Caco-2 (cell line): ENCODE data around the gene C16orf95. TPM values are rescaled to one million over a fixed set of nuclear protein-coding genes. Genes with fewer than 3 reads are reported as not detected.

ENCODE experiments used
- BruUV-seq: library from RNA; stranded (reverse); fragments of 400-500 nt; replicated peaks from 2 replicates; lab custom pipeline; 2021; lab: Mats Ljungman, UMichigan
- CTCF ChIA-PET: fragments of 300-600 bp; sonication (Branson Sonifier 250); formaldehyde crosslinking; loops from one replicate; lab custom pipeline; 2022; ENCODE audit warnings: antibody characterized with exemption; lab: Charles Lee
- POLR2A ChIA-PET: fragments of 300-600 bp; sonication (Branson Sonifier 250); formaldehyde crosslinking; loops from one replicate; lab custom pipeline; 2022; ENCODE audit warnings: antibody characterized with exemption; lab: Charles Lee
- DNase-seq, 2 experiments: peaks; one replicate each; pipeline versions ENCODE4 v3.0.0 to v3.0.0-alpha.2; 2020 to 2022
- H3K27me3 ChIP-seq: replicated peaks from 2 replicates; pipeline ENCODE4 v1.6.0; 2011; ENCODE audit warnings: low read length; ENCODE audit not compliant: control insufficient read depth, insufficient read depth
- H3K36me3 ChIP-seq: 2 replicates; pipeline ENCODE4 v1.5.1; 2011; ENCODE audit warnings: low read length; ENCODE audit not compliant: control insufficient read depth, insufficient read depth
- H3K4me1 ChIP-seq: fragments of 250-450 bp; sonication (Bioruptor Pico); 2 replicates; pipeline ENCODE4 v1.5.1; 2020; ENCODE audit warnings: mild to moderate bottlenecking
- H3K4me3 ChIP-seq: 2 replicates; pipeline ENCODE4 v1.5.1; 2011; ENCODE audit warnings: low read depth, mild to moderate bottlenecking, control low read depth, low read length
- H3K9me3 ChIP-seq: fragments of 250-450 bp; sonication (Bioruptor Pico); 2 replicates; pipeline ENCODE4 v1.5.1; 2020; ENCODE audit warnings: mild to moderate bottlenecking, moderate library complexity
- H3K27ac Mint-ChIP-seq: one replicate; pipeline ENCODE4 v1.8.0; 2022; ENCODE audit warnings: mixed read lengths; ENCODE audit not compliant: unreplicated experiment
- H3K27me3 Mint-ChIP-seq: one replicate; pipeline ENCODE4 v1.8.0; 2022; ENCODE audit warnings: mixed read lengths; ENCODE audit not compliant: insufficient read depth, unreplicated experiment
- H3K36me3 Mint-ChIP-seq: one replicate; pipeline ENCODE4 v1.8.0; 2022; ENCODE audit warnings: mild to moderate bottlenecking, mixed read lengths; ENCODE audit not compliant: insufficient read depth, unreplicated experiment
- H3K4me1 Mint-ChIP-seq: one replicate; pipeline ENCODE4 v1.8.0; 2022; ENCODE audit warnings: low read depth, mixed read lengths; ENCODE audit not compliant: unreplicated experiment
- H3K4me3 Mint-ChIP-seq: one replicate; pipeline ENCODE4 v1.8.0; 2022; ENCODE audit warnings: mild to moderate bottlenecking, moderate library complexity, mixed read lengths; ENCODE audit not compliant: unreplicated experiment
- H3K9me3 Mint-ChIP-seq: one replicate; pipeline ENCODE4 v1.8.0; 2022; ENCODE audit warnings: mixed read lengths; ENCODE audit not compliant: unreplicated experiment
- intact Hi-C: fragments of 100-400 bp; cut with micrococcal nuclease; formaldehyde crosslinking; loops from one replicate; pipeline ENCODE4 v1.10.0; 2022; ENCODE audit not compliant: unreplicated experiment
- total RNA-seq: library from RNA; stranded (reverse); gene quantifications from 2 replicates; pipeline ENCODE4 v1.2.3, GENCODE V29; 2022
- TF ChIP-seq, protein P1 (sequence below), 2 experiments: fragments of 200-600 bp in 1 of 2; IDR thresholded peaks; 1 replicate in 1 of 2; 2 replicates in 1 of 2; pipeline versions ENCODE4 v1.5.1 to v1.8.0; 2011 to 2022; ENCODE audit warnings: antibody characterized with exemption in 1 of 2, control low read depth in 1 of 2, inconsistent platforms in 1 of 2, low read depth in 1 of 2, low read length in 1 of 2, mild to moderate bottlenecking in 1 of 2, moderate library complexity in 1 of 2; ENCODE audit not compliant: insufficient read depth in 1 of 2, severe bottlenecking in 1 of 2, unreplicated experiment in 1 of 2

C16orf95 gene
- total RNA-seq, 1 experiment from 2014 or later: 4.4 TPM

DNA sequence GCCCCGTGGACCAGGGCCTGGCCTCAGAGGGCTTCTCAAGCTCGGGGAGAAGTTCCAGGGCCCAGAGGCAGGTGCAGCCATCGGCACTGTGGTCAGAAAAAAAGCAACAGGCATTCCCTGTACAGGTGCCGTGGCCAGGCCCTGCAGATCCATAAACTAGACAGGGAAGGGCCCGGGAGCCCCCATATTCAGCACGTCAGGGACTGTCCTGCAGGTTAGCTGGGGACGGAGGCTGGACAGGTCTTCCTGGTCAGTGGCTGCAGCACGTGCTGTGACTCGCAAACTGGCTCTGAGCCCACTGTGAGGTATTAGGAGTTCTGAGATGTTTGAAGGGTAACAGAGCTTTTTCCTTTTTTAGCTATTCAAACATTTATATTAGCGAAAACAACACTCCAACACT, 15.0 kb upstream of the C16orf95 start:
- H3K36me3 ChIP-seq: peaks cover 11% of the 10 kb centered on the region

DNA sequence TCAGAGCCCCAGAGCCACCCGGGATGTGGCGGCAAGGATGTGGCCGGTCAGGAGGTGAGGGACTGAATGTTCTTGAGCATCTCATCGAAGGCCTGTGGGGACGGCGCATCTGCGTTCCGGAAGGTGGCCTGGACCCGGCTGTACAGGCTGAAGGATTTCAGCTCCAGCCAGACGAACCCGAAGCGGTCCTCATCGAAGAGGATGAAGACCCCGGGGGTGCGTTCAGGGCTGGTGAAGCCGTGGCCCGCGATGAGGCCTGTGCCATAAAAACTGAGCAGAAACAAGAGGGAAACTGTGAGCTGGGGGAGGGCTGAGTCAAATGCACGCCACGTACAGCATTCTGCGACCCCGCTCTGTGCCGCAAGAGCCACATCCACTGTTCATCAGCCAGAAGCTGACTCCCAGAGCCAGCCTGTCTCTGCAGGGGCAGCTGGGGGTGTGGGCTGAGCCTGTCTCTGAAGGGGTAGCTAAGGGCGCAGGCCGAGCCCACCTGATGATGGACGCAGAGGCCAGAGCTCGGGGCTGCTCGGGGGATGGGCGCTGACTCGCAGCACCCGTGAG, 14.1 kb upstream of the C16orf95 start:
- Mint-ChIP-seq H3K4me3 (no peak overlapping the region), H3K36me3 (peaks cover 42% of the 10 kb centered on the region), H3K27me3 (no peaks in the 10 kb centered on the region), H3K27ac (no peak overlapping the region), H3K9me3 (no peaks in the 10 kb centered on the region), H3K4me1 (no peaks in the 10 kb centered on the region)
- CTCF ChIA-PET: no interaction called here
- no peak for DNase-seq
- POLR2A ChIA-PET: no interaction called here
- no peaks in the 10 kb centered on the region for H3K9me3 ChIP-seq
- no peak overlapping the region for H3K4me3 ChIP-seq
- H3K27me3 ChIP-seq: no peaks in the 10 kb centered on the region
- BruUV-seq: no TSS peak
- peaks cover 10% of the 10 kb centered on the region for H3K36me3 ChIP-seq
- TF ChIP-seq, protein P1, sequence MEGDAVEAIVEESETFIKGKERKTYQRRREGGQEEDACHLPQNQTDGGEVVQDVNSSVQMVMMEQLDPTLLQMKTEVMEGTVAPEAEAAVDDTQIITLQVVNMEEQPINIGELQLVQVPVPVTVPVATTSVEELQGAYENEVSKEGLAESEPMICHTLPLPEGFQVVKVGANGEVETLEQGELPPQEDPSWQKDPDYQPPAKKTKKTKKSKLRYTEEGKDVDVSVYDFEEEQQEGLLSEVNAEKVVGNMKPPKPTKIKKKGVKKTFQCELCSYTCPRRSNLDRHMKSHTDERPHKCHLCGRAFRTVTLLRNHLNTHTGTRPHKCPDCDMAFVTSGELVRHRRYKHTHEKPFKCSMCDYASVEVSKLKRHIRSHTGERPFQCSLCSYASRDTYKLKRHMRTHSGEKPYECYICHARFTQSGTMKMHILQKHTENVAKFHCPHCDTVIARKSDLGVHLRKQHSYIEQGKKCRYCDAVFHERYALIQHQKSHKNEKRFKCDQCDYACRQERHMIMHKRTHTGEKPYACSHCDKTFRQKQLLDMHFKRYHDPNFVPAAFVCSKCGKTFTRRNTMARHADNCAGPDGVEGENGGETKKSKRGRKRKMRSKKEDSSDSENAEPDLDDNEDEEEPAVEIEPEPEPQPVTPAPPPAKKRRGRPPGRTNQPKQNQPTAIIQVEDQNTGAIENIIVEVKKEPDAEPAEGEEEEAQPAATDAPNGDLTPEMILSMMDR (IDR thresholded peaks at IDR 0.05; ENCODE audit: insufficient read depth in 1 of 2, low read depth in 1 of 2, low read length in 1 of 2, severe bottlenecking in 1 of 2, unreplicated experiment in 1 of 2): no peak
- intact Hi-C loops: no loop called here
- no peaks in the 10 kb centered on the region for H3K4me1 ChIP-seq

More for the DNA sequence above, 15.0 kb upstream of the C16orf95 start:
- no peak for DNase-seq
- Mint-ChIP-seq H3K4me1 (no peaks in the 10 kb centered on the region), H3K27ac (no peak overlapping the region), H3K36me3 (peaks cover 42% of the 10 kb centered on the region), H3K9me3 (no peaks in the 10 kb centered on the region), H3K4me3 (no peak overlapping the region), H3K27me3 (no peaks in the 10 kb centered on the region)
- no peaks in the 10 kb centered on the region for H3K4me1 ChIP-seq
- ChIA-PET POLR2A (no interaction called here), CTCF (no interaction called here)
- BruUV-seq: no TSS peak
- no peak overlapping the region for H3K4me3 ChIP-seq
- no peaks in the 10 kb centered on the region for H3K9me3 ChIP-seq
- intact Hi-C loops: no loop called here
- TF ChIP-seq, protein P1 (IDR thresholded peaks at IDR 0.05; ENCODE audit: insufficient read depth in 1 of 2, low read depth in 1 of 2, low read length in 1 of 2, severe bottlenecking in 1 of 2, unreplicated experiment in 1 of 2): no peak
- no peaks in the 10 kb centered on the region for H3K27me3 ChIP-seq

DNA sequence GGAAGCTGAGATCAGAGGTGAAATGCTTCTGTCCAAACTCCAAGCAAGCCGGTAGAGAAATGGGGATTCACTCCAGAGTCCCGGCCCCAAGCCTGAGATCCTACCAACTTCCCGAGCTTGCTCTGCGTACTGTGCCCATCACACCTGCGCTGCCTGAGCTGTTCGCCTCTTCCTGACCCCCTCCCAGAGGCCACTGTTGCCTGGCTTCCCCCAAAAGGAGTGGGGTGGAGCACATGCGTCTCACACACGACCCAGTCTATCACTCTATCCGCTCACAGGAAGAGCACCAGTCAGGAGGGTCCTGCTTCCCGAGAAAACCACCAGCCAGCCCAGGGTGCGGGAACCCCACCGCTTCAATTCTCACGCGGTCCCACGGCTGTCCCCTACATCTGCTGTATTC, 13.5 kb upstream of the C16orf95 start:
- intact Hi-C loops: no loop called here
- Mint-ChIP-seq H3K27me3 (no peaks in the 10 kb centered on the region), H3K9me3 (no peaks in the 10 kb centered on the region), H3K27ac (no peak overlapping the region), H3K36me3 (peaks cover 42% of the 10 kb centered on the region), H3K4me1 (no peaks in the 10 kb centered on the region), H3K4me3 (no peak overlapping the region)
- H3K4me3 ChIP-seq: no peak overlapping the region
- no peak for DNase-seq
- TF ChIP-seq, protein P1 (IDR thresholded peaks at IDR 0.05; ENCODE audit: insufficient read depth in 1 of 2, low read depth in 1 of 2, low read length in 1 of 2, severe bottlenecking in 1 of 2, unreplicated experiment in 1 of 2): no peak
- H3K4me1 ChIP-seq: no peaks in the 10 kb centered on the region
- ChIA-PET POLR2A (no interaction called here), CTCF (no interaction called here)
- H3K9me3 ChIP-seq: no peaks in the 10 kb centered on the region
- no TSS peak for BruUV-seq
- peaks cover 10% of the 10 kb centered on the region for H3K36me3 ChIP-seq
- H3K27me3 ChIP-seq: no peaks in the 10 kb centered on the region
